ENCODE measurements around the gene NGLY1. TPM values are rescaled to one million over a fixed set of nuclear protein-coding genes. Genes with fewer than 3 reads are reported as not detected.

NGLY1 gene
- total RNA-seq, result 46.1 TPM

GRCh38 chr3:25782938-25783660 is at the start of gene NGLY1:
TSS of gene NGLY1 (minus strand) at chr3:25783443. CDS start at chr3:25783390, 53 bp downstream.

GRCh38 chr3:25789596-25790556 is 6.6 kb upstream of the NGLY1 start, which contains the start of gene OXSM:
TSS of gene OXSM (plus strand) at chr3:25790090. CDS start at chr3:25791021, 931 bp downstream.

Small RNA genes within 50 kb of the gene (small RNA-seq; reads per million reads assigned to genes)
- not detected for gene CRIP1P2

Other genes starting within 250 kb of the NGLY1 start
- gene TOP2B, start 118.5 kb downstream of the NGLY1 start, total RNA-seq, result 302 TPM
- gene OXSM, start 6.6 kb upstream of the NGLY1 start, total RNA-seq, result 11.1 TPM

All from diencephalon (tissue), 1 donor.